Neural progenitor cell (in vitro differentiated cells): ENCODE data around the gene CADPS.

Experiments used
- EZH2 ChIP-seq: fragments of 200-600 bp; sonication (generic); IDR thresholded peaks from 2 replicates; pipeline ENCODE4 v1.6.1; 2017; ENCODE audit warnings: antibody characterized with exemption, mild to moderate bottlenecking, moderate library complexity
- EZH2phosphoT487 ChIP-seq: fragments of 200-600 bp; sonication (generic); IDR thresholded peaks from 2 replicates; pipeline ENCODE4 v1.6.1; 2017; ENCODE audit warnings: antibody characterized with exemption
- TF ChIP-seq, protein P1 (sequence below): fragments of 200-600 bp; sonication (generic); IDR thresholded peaks from 2 replicates; pipeline ENCODE4 v1.5.1; 2017; ENCODE audit warnings: antibody characterized with exemption, mild to moderate bottlenecking

DNA sequence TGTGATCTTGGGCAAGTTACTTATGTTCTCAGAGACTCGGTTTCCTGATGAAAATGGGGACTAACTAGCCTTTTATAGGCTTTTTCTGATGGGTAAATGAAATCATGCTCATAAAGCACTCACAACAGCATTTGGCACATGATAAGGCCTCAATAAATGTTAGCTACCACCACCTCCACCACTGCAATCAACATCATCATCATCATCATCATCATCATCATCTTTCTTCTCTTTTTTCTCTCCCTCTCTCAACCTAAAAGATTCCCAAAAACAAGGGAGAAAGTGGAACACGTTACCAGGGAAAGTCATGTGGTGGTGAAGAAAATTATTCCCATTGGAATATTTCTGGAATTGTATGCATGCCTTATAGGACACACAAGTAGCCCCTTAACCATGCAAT is 468.3 kb downstream of the CADPS start:
- TF ChIP-seq EZH2 (no peak), EZH2phosphoT487 (no peak)
- TF ChIP-seq, protein P1, sequence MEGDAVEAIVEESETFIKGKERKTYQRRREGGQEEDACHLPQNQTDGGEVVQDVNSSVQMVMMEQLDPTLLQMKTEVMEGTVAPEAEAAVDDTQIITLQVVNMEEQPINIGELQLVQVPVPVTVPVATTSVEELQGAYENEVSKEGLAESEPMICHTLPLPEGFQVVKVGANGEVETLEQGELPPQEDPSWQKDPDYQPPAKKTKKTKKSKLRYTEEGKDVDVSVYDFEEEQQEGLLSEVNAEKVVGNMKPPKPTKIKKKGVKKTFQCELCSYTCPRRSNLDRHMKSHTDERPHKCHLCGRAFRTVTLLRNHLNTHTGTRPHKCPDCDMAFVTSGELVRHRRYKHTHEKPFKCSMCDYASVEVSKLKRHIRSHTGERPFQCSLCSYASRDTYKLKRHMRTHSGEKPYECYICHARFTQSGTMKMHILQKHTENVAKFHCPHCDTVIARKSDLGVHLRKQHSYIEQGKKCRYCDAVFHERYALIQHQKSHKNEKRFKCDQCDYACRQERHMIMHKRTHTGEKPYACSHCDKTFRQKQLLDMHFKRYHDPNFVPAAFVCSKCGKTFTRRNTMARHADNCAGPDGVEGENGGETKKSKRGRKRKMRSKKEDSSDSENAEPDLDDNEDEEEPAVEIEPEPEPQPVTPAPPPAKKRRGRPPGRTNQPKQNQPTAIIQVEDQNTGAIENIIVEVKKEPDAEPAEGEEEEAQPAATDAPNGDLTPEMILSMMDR, result no peak
